H1 (cell line): ENCODE results near the gene MAGI1. TPM values are rescaled to one million over a fixed set of nuclear protein-coding genes. Genes with fewer than 3 reads are reported as not detected.

ENCODE experiments used
- CTCF ChIA-PET: fragments of 300-600 bp; sonication (Branson Sonifier 250); formaldehyde crosslinking; loops from one replicate; lab custom pipeline; 2021; ENCODE audit not compliant: partially characterized antibody; lab: Charles Lee
- POLR2A ChIA-PET: fragments of 300-600 bp; sonication (Branson Sonifier 250); formaldehyde crosslinking; loops from one replicate; lab custom pipeline; 2021; ENCODE audit warnings: inconsistent platforms; ENCODE audit not compliant: partially characterized antibody; lab: Charles Lee
- DNase-seq, 2 experiments: peaks; one replicate each; pipeline versions ENCODE4 v3.0.0 to v3.0.0-alpha.2; 2010 to 2022; ENCODE audit warnings: low spot score in 2 of 2, low read depth in 1 of 2, mixed read lengths in 1 of 2
- FAIRE-seq: peaks from 2 replicates; lab custom pipeline; 2011; peaks lifted over from hg19 to GRCh38; lab: Jason Lieb, UNC
- H2AFZ ChIP-seq: 2 replicates; pipeline ENCODE4 v1.8.1; 2012; ENCODE audit warnings: low read length, inconsistent platforms
- H2AK5ac ChIP-seq: 2 replicates; pipeline ENCODE4 v1.6.1; 2013; ENCODE audit warnings: low read depth, low read length
- H2BK120ac ChIP-seq: replicated peaks from 2 replicates; pipeline ENCODE3; 2013; ENCODE audit warnings: low read depth, low read length, inconsistent platforms
- H2BK12ac ChIP-seq: 2 replicates; pipeline ENCODE4 v1.6.1; 2013; ENCODE audit warnings: low read depth, low read length
- H2BK15ac ChIP-seq: 2 replicates; pipeline ENCODE4 v1.6.1; 2013; ENCODE audit warnings: low read length
- H2BK20ac ChIP-seq: 2 replicates; pipeline ENCODE4 v1.6.1; 2013; ENCODE audit warnings: low read length
- H2BK5ac ChIP-seq: 2 replicates; pipeline ENCODE4 v1.6.1; 2013; ENCODE audit warnings: low read depth, low read length
- H3K14ac ChIP-seq: 2 replicates; pipeline ENCODE4 v1.6.1; 2013; ENCODE audit warnings: inconsistent platforms; ENCODE audit not compliant: insufficient read length
- H3K18ac ChIP-seq: 2 replicates; pipeline ENCODE4 v1.6.1; 2013; ENCODE audit warnings: low read length; ENCODE audit errors: extremely low read depth
- H3K23ac ChIP-seq: 2 replicates; pipeline ENCODE4 v1.6.1; 2013; ENCODE audit warnings: inconsistent platforms; ENCODE audit not compliant: insufficient read length
- H3K23me2 ChIP-seq: 2 replicates; pipeline ENCODE4 v1.6.1; 2013; ENCODE audit warnings: low read depth, low read length
- H3K27ac ChIP-seq: 2 replicates; pipeline ENCODE4 v1.6.1; 2011; ENCODE audit warnings: low read depth, low read length, inconsistent platforms
- H3K27me3 ChIP-seq, 4 experiments: replicated peaks in 1 of 4; 1 replicate in 1 of 4; 2 replicates in 3 of 4; pipeline versions ENCODE4 v1.6.1 to v1.8.1; 2011 to 2013; ENCODE audit warnings: low read length in 3 of 4, mild to moderate bottlenecking in 3 of 4, inconsistent platforms in 2 of 4, mixed read lengths in 2 of 4, moderate library complexity in 1 of 4; ENCODE audit not compliant: control insufficient read depth in 3 of 4, insufficient read depth in 3 of 4; ENCODE audit errors: extremely low read depth in 1 of 4
- H3K36me3 ChIP-seq, 4 experiments: 2 replicates each; pipeline versions ENCODE4 v1.6.1 to v1.8.1; 2011 to 2013; ENCODE audit warnings: mild to moderate bottlenecking in 4 of 4, low read length in 3 of 4, moderate library complexity in 2 of 4, control low read depth in 1 of 4, inconsistent platforms in 1 of 4; ENCODE audit not compliant: insufficient read depth in 4 of 4, control insufficient read depth in 2 of 4
- H3K4ac ChIP-seq: replicated peaks from 2 replicates; pipeline ENCODE3; 2013; ENCODE audit warnings: low read length, low read depth, mixed read lengths, inconsistent platforms; ENCODE audit not compliant: insufficient read length
- H3K4me1 ChIP-seq, 4 experiments: replicated peaks in 1 of 4; 1 replicate in 1 of 4; 2 replicates in 3 of 4; pipeline versions ENCODE4 v1.6.1 to v1.8.1; 2011 to 2013; ENCODE audit warnings: low read length in 3 of 4, inconsistent platforms in 2 of 4, mixed read lengths in 1 of 4; ENCODE audit not compliant: insufficient read depth in 4 of 4, control insufficient read depth in 3 of 4
- H3K4me2 ChIP-seq, 2 experiments: 2 replicates each; pipeline versions ENCODE4 v1.6.1 to v1.8.1; 2011 to 2013; ENCODE audit warnings: low read depth in 2 of 2, low read length in 2 of 2, control low read depth in 1 of 2, inconsistent platforms in 1 of 2, mild to moderate bottlenecking in 1 of 2; ENCODE audit not compliant: insufficient read depth in 1 of 2
- H3K4me3 ChIP-seq, 4 experiments: fragments of 200-600, 300-600 bp in 1 of 4; sonication (generic), shearing (Covaris generic), sonication (Bioruptor Twin) in 1 of 4; 2 replicates each; pipeline versions ENCODE4 v1.5.1 to v1.8.1; 2011 to 2016; ENCODE audit warnings: low read length in 4 of 4, low read depth in 3 of 4, control low read depth in 2 of 4, inconsistent platforms in 2 of 4, mild to moderate bottlenecking in 2 of 4, mixed read lengths in 1 of 4, moderate library complexity in 1 of 4; ENCODE audit not compliant: insufficient read depth in 2 of 4; ENCODE audit errors: extremely low read depth in 1 of 4
- H3K56ac ChIP-seq: replicated peaks from 2 replicates; pipeline ENCODE3; 2013; ENCODE audit warnings: low read depth, mild to moderate bottlenecking, mixed read lengths, low read length, inconsistent platforms; ENCODE audit not compliant: insufficient read length
- H3K79me1 ChIP-seq: 2 replicates; pipeline ENCODE4 v1.6.1; 2013; ENCODE audit warnings: low read depth, low read length, control low read depth
- H3K79me2 ChIP-seq, 2 experiments: 2 replicates each; pipeline versions ENCODE4 v1.6.1 to v1.8.1; 2012 to 2013; ENCODE audit warnings: low read length in 2 of 2, mild to moderate bottlenecking in 2 of 2, inconsistent platforms in 1 of 2; ENCODE audit not compliant: insufficient read depth in 2 of 2, control insufficient read depth in 1 of 2
- H3K9ac ChIP-seq, 4 experiments: replicated peaks in 1 of 4; 1 replicate in 1 of 4; 2 replicates in 3 of 4; pipeline versions ENCODE4 v1.6.1 to v1.8.1; 2011 to 2013; ENCODE audit warnings: low read depth in 3 of 4, low read length in 3 of 4, control low read depth in 2 of 4, mild to moderate bottlenecking in 2 of 4, moderate library complexity in 2 of 4, inconsistent platforms in 1 of 4; ENCODE audit errors: extremely low read depth in 1 of 4
- H3K9me3 ChIP-seq, 2 experiments: 2 replicates each; pipeline versions ENCODE4 v1.6.1 to v1.8.1; 2012 to 2013; ENCODE audit warnings: mild to moderate bottlenecking in 2 of 2, moderate library complexity in 2 of 2, control low read depth in 1 of 2, inconsistent platforms in 1 of 2, low read depth in 1 of 2, low read length in 1 of 2, mixed read lengths in 1 of 2; ENCODE audit not compliant: insufficient read depth in 2 of 2
- H4K20me1 ChIP-seq, 2 experiments: replicated peaks in 1 of 2; 2 replicates each; pipeline versions ENCODE3 to v1.8.1; 2011 to 2013; ENCODE audit warnings: inconsistent platforms in 2 of 2, low read length in 2 of 2, mild to moderate bottlenecking in 1 of 2; ENCODE audit not compliant: insufficient read depth in 2 of 2, control insufficient read depth in 1 of 2
- H4K5ac ChIP-seq: 2 replicates; pipeline ENCODE4 v1.6.1; 2013; ENCODE audit warnings: low read length, low read depth, mixed read lengths, inconsistent platforms; ENCODE audit not compliant: insufficient read length
- H4K8ac ChIP-seq: 2 replicates; pipeline ENCODE4 v1.8.0; 2013; ENCODE audit warnings: mild to moderate bottlenecking, moderate library complexity, low read length, inconsistent platforms; ENCODE audit not compliant: insufficient read depth; ENCODE audit errors: extremely low read depth
- H4K91ac ChIP-seq: replicated peaks from 2 replicates; pipeline ENCODE3; 2013; ENCODE audit warnings: low read length, mixed read lengths, inconsistent platforms; ENCODE audit not compliant: insufficient read length
- ATF3 ChIP-seq: IDR thresholded peaks from 2 replicates; pipeline ENCODE4 v1.6.1; 2011; ENCODE audit warnings: low read depth, mild to moderate bottlenecking, low read length; ENCODE audit not compliant: insufficient read depth
- BACH1 ChIP-seq: IDR thresholded peaks from 2 replicates; pipeline ENCODE4 v1.6.1; 2012; ENCODE audit warnings: low read length, improper control_type of control experiment
- EGR1 ChIP-seq: IDR thresholded peaks from 2 replicates; pipeline ENCODE4 v1.6.1; 2011; ENCODE audit warnings: low read depth, low read length, borderline replicate concordance
- GABPA ChIP-seq: IDR thresholded peaks from 2 replicates; pipeline ENCODE4 v1.6.1; 2011; ENCODE audit warnings: mild to moderate bottlenecking, low read length, moderate library complexity, borderline replicate concordance; ENCODE audit not compliant: insufficient read depth
- KDM4A ChIP-seq: IDR thresholded peaks from one replicate; pipeline ENCODE4 v1.7.1; 2012; ENCODE audit warnings: low read depth, mild to moderate bottlenecking, moderate library complexity, low read length, inconsistent platforms; ENCODE audit not compliant: severe bottlenecking
- KDM5A ChIP-seq: fragments of 200-600 bp; IDR thresholded peaks from 2 replicates; pipeline ENCODE4 v1.7.1; 2012; ENCODE audit warnings: mild to moderate bottlenecking, low read length, inconsistent platforms, mixed read lengths
- MAX ChIP-seq: IDR thresholded peaks from 2 replicates; pipeline ENCODE4 v1.6.1; 2012; ENCODE audit warnings: inconsistent platforms
- RFX5 ChIP-seq: IDR thresholded peaks from 2 replicates; pipeline ENCODE4 v1.6.1; 2011; ENCODE audit warnings: low read depth, low read length, improper control_type of control experiment, borderline replicate concordance
- SAP30 ChIP-seq: fragments of 300-600 bp; sonication (generic); IDR thresholded peaks from 2 replicates; pipeline ENCODE4 v1.7.1; 2012; ENCODE audit warnings: low read length, moderate library complexity, mild to moderate bottlenecking, inconsistent platforms; ENCODE audit not compliant: insufficient read depth, insufficient replicate concordance
- SP2 ChIP-seq: IDR thresholded peaks from 2 replicates; pipeline ENCODE4 v1.6.1; 2012; ENCODE audit warnings: mild to moderate bottlenecking, low read length, inconsistent platforms
- SUZ12 ChIP-seq: fragments of 200-600 bp; sonication (generic); IDR thresholded peaks from 2 replicates; pipeline ENCODE4 v1.6.1; 2012; ENCODE audit warnings: mild to moderate bottlenecking, inconsistent platforms, low read length, moderate library complexity, mixed read lengths
- WGBS, 2 experiments: shearing (Covaris generic) in 1 of 2; methylation state at CpG; one replicate each; pipeline versions ENCODE4 v1.1.6 to v1.1.7; 2013 to 2015; ENCODE audit warnings: low lambda C conversion rate in 2 of 2, mixed read lengths in 2 of 2, inconsistent platforms in 1 of 2, low coverage in 1 of 2, missing lambda C conversion rate in 1 of 2; ENCODE audit not compliant: insufficient replicate concordance in 2 of 2, insufficient coverage in 1 of 2, insufficient read length in 1 of 2; ENCODE audit errors: extremely low coverage in 1 of 2, missing lambda C conversion rate in 1 of 2; 5-methylcytosine and 5-hydroxymethylcytosine counted together
- polyA plus RNA-seq, 7 experiments: library from polyadenylated mRNA; depleted of rRNA in 3 of 7; stranded (reverse) in 5 of 7; unstranded in 2 of 7; fragments of >200 nt in 5 of 7; fragments of 200-250 nt in 2 of 7; gene quantifications; 1 replicate in 5 of 7; 2 replicates in 1 of 7; 4 replicates in 1 of 7; pipeline versions ENCODE4 v1.2.1 to v1.2.3, GENCODE V29; 2011 to 2013; ENCODE audit warnings: missing spikeins in 2 of 7, mixed read lengths in 2 of 7
- total RNA-seq: library from RNA; stranded (reverse); fragmentation: NEBNext Ultra II Directional; extraction: Animal tissue kit (Norgen Biotek cat#: 25700); gene quantifications from 2 replicates; pipeline ENCODE4 v1.2.1, GENCODE V29; 2021

Gene MAGI1
- total and polyA plus RNA-seq, 2 of the 8 experiments (the other 6 are each of a cell fraction or from before 2014, with no cell fraction given), result 19.8 to 78.0 TPM

GRCh38 chr3:65591313-65591712 lies 447.4 kb downstream of the MAGI1 start:
- H3K36me3 ChIP-seq, result no peaks in the 10 kb centered on the region
- H3K4ac ChIP-seq, result no peak overlapping the region
- no peak for FAIRE-seq
- H3K56ac ChIP-seq, result no peak overlapping the region
- no peak for DNase-seq
- no peak overlapping the region for H3K18ac ChIP-seq
- no peak overlapping the region for H4K91ac ChIP-seq
- H4K5ac ChIP-seq, result no peak overlapping the region
- no peak overlapping the region for H2BK15ac ChIP-seq
- H2AFZ ChIP-seq, result no peak overlapping the region
- H3K9me3 ChIP-seq, result no peaks in the 10 kb centered on the region
- no peak overlapping the region for H2AK5ac ChIP-seq
- POLR2A ChIA-PET, result interaction anchor here (0.8 to 0.9 kb wide), 2 partner anchors 10 to 15 kb away, joined by 3 read pairs; no protein-coding TSS in a partner anchor
- no peak overlapping the region for H4K8ac ChIP-seq
- H3K79me1 ChIP-seq, result peaks cover 7% of the 10 kb centered on the region
- H4K20me1 ChIP-seq, result no peaks in the 10 kb centered on the region
- no peak overlapping the region; the same call in 1 of the 2 replicates for H2BK5ac ChIP-seq
- H3K23ac ChIP-seq, result no peak overlapping the region
- H3K23me2 ChIP-seq, result peaks cover 2% of the 10 kb centered on the region
- no peak overlapping the region for H2BK12ac ChIP-seq
- H3K4me3 ChIP-seq, result no peak overlapping the region
- H3K4me2 ChIP-seq, result no peak overlapping the region
- CTCF ChIA-PET, result interaction anchor here (1.3 kb wide), 1 partner anchor 9 kb away, joined by 3 read pairs; no protein-coding TSS in a partner anchor
- H3K9ac ChIP-seq, result no peak overlapping the region
- no peak overlapping the region for H3K27ac ChIP-seq
- WGBS, 2 experiments, result 98% methylated on average over 3 of the region's 3 CpGs; no CpG with 5 or more reads in 1 of the 2 experiments
- H3K27me3 ChIP-seq, result no peaks in the 10 kb centered on the region
- no peak overlapping the region for H2BK20ac ChIP-seq
- no peak overlapping the region for H2BK120ac ChIP-seq
- peaks cover 6 to 100% of the 10 kb centered on the region in 2 experiments for H3K79me2 ChIP-seq
- TF ChIP-seq BACH1 (no peak), KDM4A (no peak), MAX (no peak), SAP30 (no peak), SP2 (no peak), EGR1 (no peak), GABPA (no peak), ATF3 (no peak), KDM5A (no peak), SUZ12 (no peak), RFX5 (no peak)
- H3K4me1 ChIP-seq, result peaks cover 3 to 24% (median 22%) of the 10 kb centered on the region in 4 experiments; a peak in 5 of 7 replicates
- H3K14ac ChIP-seq, result no peak overlapping the region
